HEK293T (cell line): ENCODE data around the gene ARID1B.

Experiments used
- CTCF ChIA-PET: fragments of 350-600 bp; formaldehyde crosslinking; extraction: SDS; loops from one replicate; lab custom pipeline; 2021; ENCODE audit warnings: antibody characterized with exemption, inconsistent platforms; lab: Yijun Ruan, JAX
- POLR2A ChIA-PET: fragments of 350-600 bp; formaldehyde crosslinking; extraction: SDS; loops from one replicate; lab custom pipeline; 2020; ENCODE audit warnings: antibody characterized with exemption, inconsistent platforms; lab: Yijun Ruan, JAX
- DNase-seq: peaks from one replicate; pipeline ENCODE4 v3.0.0; 2012; ENCODE audit warnings: mixed read lengths; ENCODE audit errors: extremely low spot score
- ARNT ChIP-seq: fragments of 450-650 bp; IDR thresholded peaks from 2 replicates; pipeline ENCODE4 v1.6.1; 2017; ENCODE audit warnings: mild to moderate bottlenecking
- BHLHE40 ChIP-seq: fragments of 450-650 bp; IDR thresholded peaks from 2 replicates; pipeline ENCODE4 v1.6.1; 2016; ENCODE audit warnings: mild to moderate bottlenecking, moderate library complexity, borderline replicate concordance
- CTBP1 ChIP-seq: fragments of 450-650 bp; IDR thresholded peaks from 2 replicates; pipeline ENCODE4 v1.6.1; 2016; ENCODE audit warnings: borderline replicate concordance
- ELF4 ChIP-seq: fragments of 450-650 bp; IDR thresholded peaks from 2 replicates; pipeline ENCODE4 v1.6.1; 2017; ENCODE audit warnings: antibody characterized with exemption
- FOXA1 ChIP-seq: fragments of 450-650 bp; IDR thresholded peaks from 2 replicates; pipeline ENCODE4 v1.6.1; 2016; ENCODE audit warnings: mild to moderate bottlenecking
- FOXK2 ChIP-seq: fragments of 450-650 bp; IDR thresholded peaks from 2 replicates; pipeline ENCODE4 v1.6.1; 2016; ENCODE audit warnings: mild to moderate bottlenecking
- FOXM1 ChIP-seq: fragments of 450-650 bp; IDR thresholded peaks from 2 replicates; pipeline ENCODE4 v1.6.1; 2017; ENCODE audit warnings: mild to moderate bottlenecking, borderline replicate concordance
- HDGF ChIP-seq: fragments of 450-650 bp; IDR thresholded peaks from 2 replicates; pipeline ENCODE4 v1.6.1; 2017; ENCODE audit warnings: antibody characterized with exemption, borderline replicate concordance
- L3MBTL2 ChIP-seq: fragments of 450-650 bp; conservative IDR thresholded peaks from 2 replicates; pipeline ENCODE4 v1.6.1; 2016; ENCODE audit warnings: mild to moderate bottlenecking
- LEF1 ChIP-seq: fragments of 450-650 bp; IDR thresholded peaks from 2 replicates; pipeline ENCODE4 v1.6.1; 2017; ENCODE audit warnings: mild to moderate bottlenecking, borderline replicate concordance
- NFRKB ChIP-seq: fragments of 450-650 bp; IDR thresholded peaks from 2 replicates; pipeline ENCODE4 v1.6.1; 2016; ENCODE audit warnings: mild to moderate bottlenecking, moderate library complexity
- SP1 ChIP-seq: fragments of 450-650 bp; IDR thresholded peaks from 2 replicates; pipeline ENCODE4 v1.6.1; 2017
- SUZ12 ChIP-seq: fragments of 450-650 bp; IDR thresholded peaks from 2 replicates; pipeline ENCODE4 v1.6.1; 2016; ENCODE audit warnings: mild to moderate bottlenecking
- TARDBP ChIP-seq: fragments of 450-650 bp; IDR thresholded peaks from 2 replicates; pipeline ENCODE4 v1.6.1; 2016
- ZNF384 ChIP-seq: fragments of 450-650 bp; IDR thresholded peaks from 2 replicates; pipeline ENCODE4 v1.6.1; 2016
- TF ChIP-seq, protein P1 (sequence below): fragments of 450-650 bp; IDR thresholded peaks from 2 replicates; pipeline ENCODE4 v1.6.1; 2016

ARID1B gene

DNA sequence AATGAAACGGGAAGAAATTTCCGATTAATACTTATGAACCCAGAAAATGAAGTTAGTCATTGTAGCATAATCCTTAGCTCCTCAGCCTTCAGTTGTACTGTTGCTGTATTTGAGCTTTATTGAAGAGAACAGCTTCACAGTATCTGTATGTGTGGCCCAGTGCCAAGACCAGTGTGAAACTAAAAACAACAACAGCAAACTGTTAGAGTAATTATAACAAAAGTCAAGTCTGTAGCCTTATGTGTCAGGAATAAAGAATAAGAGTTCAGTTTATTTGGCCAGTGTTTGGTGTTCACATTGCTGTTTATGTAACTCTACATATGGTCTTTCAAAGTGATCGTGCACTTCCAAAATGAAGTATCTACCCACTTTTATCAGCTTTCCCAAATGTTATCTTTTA is 70.9 kb downstream of the ARID1B start:
- no peak for TF ChIP-seq ELF4
- TF ChIP-seq, protein P1, sequence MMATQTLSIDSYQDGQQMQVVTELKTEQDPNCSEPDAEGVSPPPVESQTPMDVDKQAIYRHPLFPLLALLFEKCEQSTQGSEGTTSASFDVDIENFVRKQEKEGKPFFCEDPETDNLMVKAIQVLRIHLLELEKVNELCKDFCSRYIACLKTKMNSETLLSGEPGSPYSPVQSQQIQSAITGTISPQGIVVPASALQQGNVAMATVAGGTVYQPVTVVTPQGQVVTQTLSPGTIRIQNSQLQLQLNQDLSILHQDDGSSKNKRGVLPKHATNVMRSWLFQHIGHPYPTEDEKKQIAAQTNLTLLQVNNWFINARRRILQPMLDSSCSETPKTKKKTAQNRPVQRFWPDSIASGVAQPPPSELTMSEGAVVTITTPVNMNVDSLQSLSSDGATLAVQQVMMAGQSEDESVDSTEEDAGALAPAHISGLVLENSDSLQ: no peak
- TF ChIP-seq SUZ12: no peak
- TF ChIP-seq TARDBP: no peak
- ChIA-PET POLR2A (interaction anchor here (1.1 to 1.3 kb wide), 2 partner anchors 18 to 68 kb away, joined by 3 to 7 read pairs; no protein-coding TSS in a partner anchor), CTCF (no interaction called here)
- DNase-seq: no peak

DNA sequence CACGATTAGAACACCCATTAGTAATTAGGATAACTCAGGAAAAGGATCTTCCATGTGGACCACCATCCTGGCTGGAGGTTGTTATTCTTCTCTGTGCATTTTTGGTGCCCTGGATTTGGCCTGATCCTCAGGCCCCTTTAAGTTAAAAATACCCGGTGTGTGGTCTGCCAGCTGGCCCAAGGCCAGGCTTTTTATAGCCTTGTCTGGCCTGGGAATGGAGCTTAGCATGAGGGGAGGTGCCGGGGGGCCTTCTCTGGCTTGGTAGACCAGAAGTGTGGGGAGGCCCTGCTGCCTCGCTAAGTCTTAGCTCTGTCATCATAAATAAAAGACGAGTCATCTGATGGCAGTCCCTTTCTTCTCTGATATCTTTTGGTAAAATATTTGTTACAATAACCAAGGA is 71.4 kb downstream of the ARID1B start:
- TF ChIP-seq LEF1 (no peak), NFRKB (no peak), TARDBP (no peak), CTBP1 (no peak), HDGF (no peak), ELF4 (no peak), FOXK2 (no peak), FOXM1 (no peak), BHLHE40 (no peak)
- POLR2A ChIA-PET: interaction anchor here (1.1 to 1.3 kb wide), 2 partner anchors 18 to 68 kb away, joined by 3 to 7 read pairs; no protein-coding TSS in a partner anchor
- DNase-seq: peak; percentile 59
- CTCF ChIA-PET: no interaction called here

DNA sequence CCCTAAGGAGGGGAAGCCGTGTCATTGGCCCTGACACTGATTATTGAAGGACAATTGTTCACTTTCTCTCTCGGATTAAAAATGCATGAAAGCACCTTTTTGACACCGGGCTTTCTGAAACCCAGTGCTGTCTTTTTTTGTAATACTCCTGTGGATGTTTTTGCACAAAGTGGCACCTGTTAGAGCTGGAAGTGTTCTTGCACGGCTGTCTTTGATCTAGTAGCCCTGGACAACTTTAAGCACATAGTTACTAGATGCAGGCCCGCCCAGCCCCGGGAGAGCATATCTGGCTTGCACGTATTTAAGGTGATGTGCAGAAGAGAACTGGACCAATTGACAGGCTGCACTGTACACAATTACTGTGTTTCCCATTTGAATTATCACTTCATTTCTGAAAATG is 72.6 kb downstream of the ARID1B start:
- no peak for DNase-seq
- ChIA-PET POLR2A (no interaction called here), CTCF (no interaction called here)
- TF ChIP-seq LEF1 (no peak), CTBP1 (no peak), SP1 (no peak), FOXM1 (no peak), BHLHE40 (no peak), FOXA1 (no peak), NFRKB (no peak), SUZ12 (no peak), L3MBTL2 (no peak), FOXK2 (no peak), ARNT (no peak), ZNF384 (no peak), ELF4 (no peak), TARDBP (no peak), HDGF (no peak)
- TF ChIP-seq, protein P1: no peak

DNA sequence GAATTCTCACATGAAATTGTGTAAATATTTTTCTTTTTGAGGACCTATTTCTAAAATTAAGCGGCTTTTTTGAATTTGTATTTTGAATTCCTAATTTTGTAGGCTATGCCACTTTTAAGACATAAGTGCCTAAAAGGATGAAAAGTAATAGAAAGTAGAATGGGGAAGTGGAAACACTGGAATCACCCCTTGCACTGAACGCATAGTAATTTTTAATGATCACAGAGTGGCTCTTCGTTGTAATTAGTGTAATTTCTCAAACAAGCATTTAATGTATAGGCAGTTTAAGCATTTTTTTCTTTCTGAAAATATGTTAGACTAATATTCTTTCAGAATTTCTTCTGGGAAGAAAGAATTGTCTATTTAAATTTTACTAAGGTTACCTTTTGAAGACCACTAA is 73.2 kb downstream of the ARID1B start:
- ChIA-PET CTCF (no interaction called here), POLR2A (no interaction called here)
- TF ChIP-seq, protein P1: no peak
- no peak for TF ChIP-seq L3MBTL2
- TF ChIP-seq LEF1: no peak
- no peak for TF ChIP-seq SUZ12
- TF ChIP-seq TARDBP: no peak
- TF ChIP-seq HDGF: no peak
- TF ChIP-seq FOXK2: no peak
- no peak for DNase-seq

DNA sequence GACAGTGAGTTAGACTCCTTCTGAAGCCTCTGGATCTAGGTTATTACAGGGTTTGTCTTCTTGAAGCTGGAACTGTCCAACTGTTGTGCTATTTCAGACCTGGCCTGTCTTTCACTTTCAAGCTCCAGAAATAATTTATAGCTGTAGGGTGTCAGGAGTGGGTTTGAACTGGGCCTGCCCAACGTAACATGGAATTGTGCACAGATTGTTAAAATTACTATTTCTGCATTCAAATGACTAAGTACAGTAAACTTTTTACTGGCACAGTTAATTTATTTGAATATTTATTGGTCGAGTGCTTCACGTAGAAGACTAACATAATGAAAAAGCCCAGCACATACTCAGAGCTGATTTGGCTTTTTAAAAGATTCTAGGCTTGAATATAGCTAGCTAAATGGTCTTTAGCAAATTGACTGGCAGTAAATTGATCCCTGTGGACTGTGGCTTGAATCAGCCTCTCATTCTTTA is 74.3 kb downstream of the ARID1B start:
- no peak for DNase-seq
- TF ChIP-seq ELF4: no peak
- no peak for TF ChIP-seq TARDBP
- TF ChIP-seq LEF1: no peak
- no peak for TF ChIP-seq CTBP1
- TF ChIP-seq BHLHE40: no peak
- TF ChIP-seq, protein P1: peak; percentile 87
- TF ChIP-seq ARNT: no peak
- POLR2A ChIA-PET: interaction anchor here (0.8 kb wide), 1 partner anchor 11 kb away, joined by 3 read pairs; no protein-coding TSS in a partner anchor
- CTCF ChIA-PET: no interaction called here

DNA sequence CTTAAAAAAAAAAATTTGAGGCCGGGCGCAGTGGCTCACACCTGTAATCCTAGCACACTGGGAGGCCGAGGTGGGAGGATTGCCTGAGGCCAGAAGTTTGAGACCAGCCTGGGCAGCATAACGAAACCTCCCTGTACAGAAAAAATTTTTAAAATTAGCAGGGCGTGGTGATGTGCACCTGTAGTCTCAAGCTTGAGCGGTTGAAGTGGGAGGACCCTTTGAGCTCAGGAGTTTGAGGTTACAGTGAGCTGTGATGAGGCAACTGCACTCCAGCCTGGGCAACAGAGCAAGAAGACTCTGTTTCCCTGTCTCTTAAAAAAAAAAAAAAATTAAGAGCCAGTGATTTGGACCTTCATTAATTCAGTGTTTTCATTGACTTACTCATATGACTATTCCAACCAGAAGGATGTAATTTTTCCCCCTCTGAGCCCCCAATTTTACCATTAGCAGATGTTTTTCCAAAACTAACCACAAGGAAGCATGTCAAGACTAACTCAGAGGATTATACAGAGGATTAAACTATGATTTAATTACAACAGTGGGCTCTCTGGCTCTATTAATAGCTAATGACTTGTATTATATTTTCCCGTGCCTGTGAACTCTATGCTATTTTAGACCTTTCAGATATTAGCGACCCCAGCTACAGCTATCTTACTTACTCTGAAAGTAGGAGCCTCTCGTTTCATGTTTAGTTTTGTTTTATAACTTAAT is 75.1 kb downstream of the ARID1B start:
- CTCF ChIA-PET: interaction anchor here (0.7 kb wide), 1 partner anchor 124 kb away, joined by 4 read pairs; no protein-coding TSS in a partner anchor
- POLR2A ChIA-PET: interaction anchor here (0.8 kb wide), 1 partner anchor 10 kb away, joined by 3 read pairs; no protein-coding TSS in a partner anchor
- DNase-seq: no peak
- TF ChIP-seq FOXM1: no peak
- no peak for TF ChIP-seq NFRKB
